ENCODE data around the gene KANSL1. TPM values are rescaled to one million over a fixed set of nuclear protein-coding genes. Genes with fewer than 3 reads are reported as not detected.

Gene KANSL1
- total and polyA plus RNA-seq, 9 of the 15 experiments (the other 6 are each of a cell fraction or from before 2014, with no cell fraction given) = 3.6 to 55.4 (median 31.8) TPM

- POLR2A ChIA-PET = interaction anchor here (1.6 kb wide), 1 partner anchor 14 kb away, joined by 5 read pairs; no protein-coding TSS in a partner anchor
- Histone ChIP-seq H3K36me3 (ENCODE audit: control insufficient read depth, insufficient read depth, low read length) (0 out of 3 replicates have a peak, but pooled peaks cover 4% of the 10 kb centered on the region), H3K4me1 (replicated peaks in 1 of 2; ENCODE audit: control insufficient read depth in 2 of 2, insufficient read depth in 2 of 2, low read length in 2 of 2) (peaks cover 0 to 7% of the 10 kb centered on the region in 2 experiments; a peak in 3 of 5 replicates), H4K20me1 (replicated peaks; ENCODE audit: control insufficient read depth, insufficient read depth, low read length) (no peaks in the 10 kb centered on the region), H3K9me3 (replicated peaks; ENCODE audit: control insufficient read depth, insufficient read depth, low read depth, low read length) (no peaks in the 10 kb centered on the region), H3K9ac (ENCODE audit: insufficient read depth in 1 of 2, low read depth in 2 of 2, low read length in 2 of 2) (no peak overlapping the region), H3K27me3 (ENCODE audit: control insufficient read depth in 2 of 2, insufficient read depth in 2 of 2, low read length in 2 of 2) (no peaks in the 10 kb centered on the region), H3K4me2 (ENCODE audit: insufficient read depth, low read length) (no peak overlapping the region), H3K79me2 (ENCODE audit: control insufficient read depth, insufficient read depth, low read length) (no peaks in the 10 kb centered on the region), H3K4me3 (no peak overlapping the region), H3K9me1 (ENCODE audit: control insufficient read depth, insufficient read depth, low read length) (no peaks in the 10 kb centered on the region), H2AFZ (ENCODE audit: low read depth, low read length) (no peak overlapping the region), H3K27ac (ENCODE audit: extremely low read depth, low read depth, low read length) (no peak overlapping the region)
- FAIRE-seq (no peak), DNase-seq (ENCODE audit: extremely low read depth in 1 of 4, low spot score in 3 of 4) (no peak), ATAC-seq (no peak)
- BruUV-seq (replicated peaks) = no TSS peak
- intact Hi-C loops (cut with micrococcal nuclease) (no loop called here), in situ Hi-C loops (cut with MboI) (no loop called here)
- CTCF ChIA-PET (ENCODE audit: low intra/inter-chr PET ratio) = no interaction called here
- TF ChIP-seq NBN (IDR thresholded peaks at IDR 0.05; ENCODE audit: low read depth) = no peak
- no peak for TF ChIP-seq ZBTB40 (IDR thresholded peaks at IDR 0.05)
- no peak for TF ChIP-seq ZBTB40 (CRISPR knock-in tag; IDR thresholded peaks at IDR 0.05)
- no peak for TF ChIP-seq POLR3G (IDR thresholded peaks at IDR 0.05; ENCODE audit: extremely low read depth, insufficient read length, insufficient replicate concordance)
- 84% methylated on average over 10 of the region's 12 CpGs for WGBS (ENCODE audit: insufficient coverage, low coverage, missing lambda C conversion rate)
Measured at GRCh38 chr17:46020998-46021397, 172.2 kb downstream of the KANSL1 start.

Measured in K562 (cell line).